ENCODE results near the gene KCTD16.

KCTD16 gene

DNA sequence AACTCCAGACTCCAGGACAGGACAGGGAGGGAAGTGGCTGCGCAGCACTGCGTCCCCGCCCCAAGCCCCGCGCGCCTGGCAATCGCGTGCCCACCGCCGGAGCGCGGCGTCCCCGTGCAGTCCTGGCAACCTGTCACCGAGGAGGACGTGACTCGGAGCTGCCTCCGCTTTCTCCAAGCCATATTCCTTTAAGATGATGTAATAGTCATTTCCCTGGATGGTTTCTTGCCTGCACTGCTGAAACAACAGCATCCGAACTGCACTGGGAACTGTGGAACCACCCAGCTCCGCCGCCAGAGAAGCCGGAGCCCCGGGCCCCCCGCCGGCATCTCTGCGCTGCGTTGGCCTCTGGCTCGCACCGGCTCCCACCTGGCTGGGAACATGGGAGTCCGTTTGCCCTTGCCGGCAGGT is 34.5 kb downstream of the KCTD16 start:
- TF ChIP-seq, protein P1, sequence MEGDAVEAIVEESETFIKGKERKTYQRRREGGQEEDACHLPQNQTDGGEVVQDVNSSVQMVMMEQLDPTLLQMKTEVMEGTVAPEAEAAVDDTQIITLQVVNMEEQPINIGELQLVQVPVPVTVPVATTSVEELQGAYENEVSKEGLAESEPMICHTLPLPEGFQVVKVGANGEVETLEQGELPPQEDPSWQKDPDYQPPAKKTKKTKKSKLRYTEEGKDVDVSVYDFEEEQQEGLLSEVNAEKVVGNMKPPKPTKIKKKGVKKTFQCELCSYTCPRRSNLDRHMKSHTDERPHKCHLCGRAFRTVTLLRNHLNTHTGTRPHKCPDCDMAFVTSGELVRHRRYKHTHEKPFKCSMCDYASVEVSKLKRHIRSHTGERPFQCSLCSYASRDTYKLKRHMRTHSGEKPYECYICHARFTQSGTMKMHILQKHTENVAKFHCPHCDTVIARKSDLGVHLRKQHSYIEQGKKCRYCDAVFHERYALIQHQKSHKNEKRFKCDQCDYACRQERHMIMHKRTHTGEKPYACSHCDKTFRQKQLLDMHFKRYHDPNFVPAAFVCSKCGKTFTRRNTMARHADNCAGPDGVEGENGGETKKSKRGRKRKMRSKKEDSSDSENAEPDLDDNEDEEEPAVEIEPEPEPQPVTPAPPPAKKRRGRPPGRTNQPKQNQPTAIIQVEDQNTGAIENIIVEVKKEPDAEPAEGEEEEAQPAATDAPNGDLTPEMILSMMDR (IDR thresholded peaks at IDR 0.05; ENCODE audit: low read depth, low read length) = no peak
- no peak for DNase-seq (ENCODE audit: extremely low read depth, low read depth)

- DNase-seq (ENCODE audit: extremely low read depth, low read depth) = no peak
- TF ChIP-seq, protein P1 (IDR thresholded peaks at IDR 0.05; ENCODE audit: low read depth, low read length) = no peak
Measured at GRCh38 chr5:144206141-144206540, 35.5 kb downstream of the KCTD16 start.

DNA sequence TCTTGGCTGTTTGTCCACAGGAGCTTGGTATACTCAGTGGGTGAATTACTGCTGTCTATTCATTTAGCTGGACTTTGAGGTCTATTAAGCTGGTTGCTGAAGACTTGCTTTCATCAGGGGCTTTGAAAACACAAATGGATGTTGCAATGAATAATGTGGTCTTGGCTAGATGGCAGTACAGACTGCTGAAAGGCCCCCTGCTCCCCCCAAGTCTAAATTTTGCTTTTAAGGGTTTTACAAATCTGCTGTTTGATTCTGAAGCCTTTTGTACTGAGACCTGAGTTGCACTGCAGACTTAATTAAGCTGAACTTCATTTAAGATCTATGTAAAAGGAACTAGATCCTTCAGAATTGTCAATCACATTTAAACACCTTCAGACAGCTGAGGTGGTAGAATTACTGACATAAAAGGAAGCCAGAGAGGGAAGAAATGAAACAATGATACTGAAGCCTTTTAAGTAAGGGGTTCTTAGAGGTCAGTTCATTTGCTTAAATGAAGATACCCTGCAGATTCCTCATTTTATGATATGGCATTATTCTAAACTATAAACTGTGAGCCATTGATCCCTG is 37.3 kb downstream of the KCTD16 start:
- TF ChIP-seq, protein P1 (IDR thresholded peaks at IDR 0.05; ENCODE audit: low read depth, low read length) = no peak; the same call in 1 of the 2 replicates
- DNase-seq (ENCODE audit: extremely low read depth, low read depth) = no peak

DNA sequence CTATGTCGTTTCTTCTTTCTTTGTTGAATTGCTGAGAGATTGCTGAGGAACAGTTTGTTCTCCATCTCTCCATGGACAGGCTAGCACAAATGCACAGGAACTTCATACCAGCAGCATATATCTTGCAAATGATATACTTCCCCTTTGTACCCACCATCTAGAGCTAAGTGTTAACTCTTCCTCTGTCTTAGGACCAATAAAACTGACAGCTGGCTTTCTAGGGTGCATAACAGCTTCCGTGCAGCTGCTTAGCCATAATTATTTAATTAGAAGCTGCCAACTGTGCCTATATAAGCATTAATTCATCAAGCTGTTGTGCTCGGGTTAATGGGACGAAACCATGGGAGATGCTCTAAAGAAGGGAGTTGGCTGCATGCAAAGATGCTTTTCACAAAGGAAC is 38.7 kb downstream of the KCTD16 start:
- TF ChIP-seq, protein P1 (IDR thresholded peaks at IDR 0.05; ENCODE audit: low read depth, low read length) = no peak
- no peak for DNase-seq (ENCODE audit: extremely low read depth, low read depth)

DNA sequence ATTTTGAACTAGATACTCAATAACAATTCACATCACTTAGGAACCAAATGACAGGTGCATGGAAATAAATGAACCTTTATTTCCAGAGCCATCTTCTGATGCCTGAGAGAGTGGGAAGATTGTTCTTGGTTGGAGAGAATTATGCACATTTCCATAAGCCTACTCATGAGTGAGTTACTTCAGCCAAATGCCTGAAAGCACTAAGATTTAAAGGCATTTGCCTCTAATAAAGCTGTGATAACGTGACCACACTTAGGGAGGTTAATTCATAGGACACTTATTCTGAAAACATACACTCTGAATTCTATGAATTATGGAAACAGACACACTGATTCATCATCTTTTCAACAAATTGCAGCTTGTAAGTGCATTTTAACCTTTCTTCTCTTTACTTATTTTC is 40.0 kb downstream of the KCTD16 start:
- TF ChIP-seq, protein P1 (IDR thresholded peaks at IDR 0.05; ENCODE audit: low read depth, low read length) = no peak
- no peak for DNase-seq (ENCODE audit: extremely low read depth, low read depth)

- TF ChIP-seq, protein P1 (IDR thresholded peaks at IDR 0.05; ENCODE audit: low read depth, low read length) = no peak
- DNase-seq (ENCODE audit: extremely low read depth, low read depth) = no peak
Measured at GRCh38 chr5:144219869-144220268, 49.2 kb downstream of the KCTD16 start.

DNA sequence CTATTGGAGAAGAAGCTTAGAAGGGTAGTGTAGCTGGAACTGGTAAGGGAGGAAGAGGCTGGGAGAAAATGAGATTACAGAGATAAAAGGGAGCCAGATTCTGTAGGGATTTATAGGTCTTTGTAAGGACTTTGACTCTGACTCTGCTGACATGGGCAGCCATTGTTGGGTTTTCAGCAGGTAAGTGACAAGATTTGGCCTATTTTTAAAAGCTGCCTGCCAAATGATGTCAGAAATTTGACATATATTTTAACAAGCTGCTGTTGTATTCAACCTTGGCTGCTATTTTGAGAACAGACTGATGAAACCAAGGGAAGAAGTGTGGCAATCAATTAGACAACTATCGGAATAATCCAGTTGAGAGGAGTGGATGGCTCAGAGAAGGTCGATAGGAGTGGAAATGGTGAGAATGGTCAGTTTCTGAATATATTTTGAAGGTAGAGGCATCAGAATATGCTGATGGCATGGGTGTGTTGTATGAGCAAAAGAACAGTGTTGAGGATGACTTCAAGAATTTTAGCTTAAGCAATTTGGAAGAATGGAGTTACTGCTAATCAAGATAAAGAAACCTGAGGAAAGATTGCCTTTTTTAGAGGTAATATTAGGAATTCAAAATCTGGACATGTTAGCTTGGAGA is 56.8 kb downstream of the KCTD16 start:
- no peak for DNase-seq (ENCODE audit: extremely low read depth, low read depth)
- TF ChIP-seq, protein P1 (IDR thresholded peaks at IDR 0.05; ENCODE audit: low read depth, low read length) = no peak

Measured in AG09319 (cell line).